Measurements from ENCODE around the gene BARX2. TPM values are rescaled to one million over a fixed set of nuclear protein-coding genes. Genes with fewer than 3 reads are reported as not detected.
A peak's percentile ranks its signal among the peaks of the same experiment; 100 is the strongest.

Gene BARX2
- total and polyA plus RNA-seq, 2 of the 4 experiments (the other 2 are of a cell fraction) = not detected

DNA sequence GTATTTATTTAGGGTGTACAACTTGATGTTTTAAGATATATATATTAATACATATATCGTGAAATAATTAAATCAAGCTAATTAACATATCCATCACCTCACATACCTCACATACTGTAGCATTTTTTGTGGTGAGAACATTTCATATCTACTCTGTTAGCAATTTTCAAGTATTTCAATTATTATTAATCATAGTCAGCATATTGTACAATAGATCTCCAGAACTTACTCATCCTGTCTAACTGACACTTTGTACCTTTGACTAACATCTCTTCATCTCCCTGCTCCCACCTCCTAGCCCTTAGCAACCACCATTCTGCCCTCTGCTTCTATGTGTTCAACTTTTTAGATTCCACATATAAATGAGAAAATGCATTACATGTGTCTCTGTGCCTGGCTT lies 108.4 kb downstream of the BARX2 start:
- no peak overlapping the region for H2AFZ ChIP-seq (replicated peaks; ENCODE audit: low read length, poor library complexity)
- H3K4me1 ChIP-seq (ENCODE audit: control insufficient read depth, insufficient read depth, low read length) = no peaks in the 10 kb centered on the region
- DNase-seq (no peak), ATAC-seq (ENCODE audit: low read depth) (no peak)
- in situ Hi-C loops (cut with MboI; ENCODE audit: low sequenced_read_pairs) (no loop called here), intact Hi-C loops (cut with micrococcal nuclease) (no loop called here), dilution Hi-C loops (cut with HindIII; ENCODE audit: low sequenced_read_pairs, unreplicated experiment) (no loop called here)
- no peak overlapping the region for H2BK120ac ChIP-seq (ENCODE audit: low read depth, low read length)
- H3K27ac ChIP-seq (ENCODE audit: insufficient read depth, low read length) = no peak overlapping the region
- no peaks in the 10 kb centered on the region for H3K27me3 ChIP-seq (ENCODE audit: control insufficient read depth, insufficient read depth, low read length)
- peaks cover 6% of the 10 kb centered on the region for H3K9me3 ChIP-seq (ENCODE audit: control insufficient read depth, insufficient read depth, low read length)
- POLR2A ChIA-PET (ENCODE audit: unreplicated experiment) = no interaction called here
- H2AK9ac ChIP-seq (replicated peaks; ENCODE audit: low read depth, low read length, poor library complexity) = no peak overlapping the region
- H2BK20ac ChIP-seq (ENCODE audit: low read depth, low read length) = no peak overlapping the region
- no peak overlapping the region for H3K4me3 ChIP-seq (ENCODE audit: insufficient read depth, low read depth, low read length)
- no peak overlapping the region for H2BK5ac ChIP-seq (ENCODE audit: low read depth, low read length, poor library complexity, severe bottlenecking)
- H3K9me1 ChIP-seq (ENCODE audit: insufficient read depth, low read length) = no peaks in the 10 kb centered on the region
- no peak overlapping the region for H2BK15ac ChIP-seq (ENCODE audit: low read depth, low read length)
- no peaks in the 10 kb centered on the region for H3K79me1 ChIP-seq (ENCODE audit: low read depth in 1 of 2, low read length in 2 of 2)
- no peak overlapping the region for H3K56ac ChIP-seq (ENCODE audit: extremely low read depth, insufficient read depth, low read length)
- no TSS peak for BruUV-seq (replicated peaks)
- H4K8ac ChIP-seq (ENCODE audit: low read depth in 2 of 2, low read length in 2 of 2) = no peak overlapping the region
- no peaks in the 10 kb centered on the region for H3K36me3 ChIP-seq (ENCODE audit: control insufficient read depth, insufficient read depth, low read length)
- H3K9ac ChIP-seq (ENCODE audit: low read depth, low read length) = no peak overlapping the region
- no peak overlapping the region for H4K5ac ChIP-seq (ENCODE audit: low read depth, low read length)
- H3K14ac ChIP-seq (replicated peaks; ENCODE audit: low read depth, low read length) = no peak overlapping the region
- H4K20me1 ChIP-seq (ENCODE audit: insufficient read depth, low read length) = no peaks in the 10 kb centered on the region
- no peak overlapping the region for H3K4me2 ChIP-seq (ENCODE audit: low read depth, low read length)
- no peak overlapping the region for H2AK5ac ChIP-seq (ENCODE audit: low read depth, low read length)
- H3K18ac ChIP-seq (ENCODE audit: low read depth, low read length) = no peak overlapping the region
- no CpG with 5 or more reads among the region's 1 CpG for WGBS, 2 experiments (ENCODE audit: extremely low coverage in 2 of 2, insufficient read length in 1 of 2)
- no peak overlapping the region for H3K23ac ChIP-seq (ENCODE audit: low read depth, low read length)
- H4K91ac ChIP-seq (ENCODE audit: insufficient read depth, low read depth, low read length) = no peak overlapping the region
- H3K4ac ChIP-seq (ENCODE audit: low read depth, low read length) = no peak overlapping the region
- CTCF ChIA-PET = no interaction called here
- TF ChIP-seq CEBPB (IDR thresholded peaks at IDR 0.05; ENCODE audit: low read depth, low read length) (no peak), MAFK (IDR thresholded peaks at IDR 0.05; ENCODE audit: low read depth, low read length) (peak; percentile 55), FOS (IDR thresholded peaks at IDR 0.05; ENCODE audit: low read depth, low read length) (no peak), MXI1 (IDR thresholded peaks at IDR 0.05; ENCODE audit: borderline replicate concordance, low read depth, low read length) (no peak), RCOR1 (IDR thresholded peaks at IDR 0.05; ENCODE audit: insufficient replicate concordance, low read length) (no peak), POLR2A (IDR thresholded peaks at IDR 0.05; ENCODE audit: low read depth, low read length) (no peak), SMC3 (IDR thresholded peaks at IDR 0.05; ENCODE audit: low read depth, low read length) (no peak)

Data from IMR-90 (cell line).